Measurements from ENCODE around the gene SLC26A8. TPM values are rescaled to one million over a fixed set of nuclear protein-coding genes. Genes with fewer than 3 reads are reported as not detected.

Gene SLC26A8
- total and polyA plus RNA-seq, 2 experiments from 2014 or later: 0.89 to 2.9 TPM

DNA sequence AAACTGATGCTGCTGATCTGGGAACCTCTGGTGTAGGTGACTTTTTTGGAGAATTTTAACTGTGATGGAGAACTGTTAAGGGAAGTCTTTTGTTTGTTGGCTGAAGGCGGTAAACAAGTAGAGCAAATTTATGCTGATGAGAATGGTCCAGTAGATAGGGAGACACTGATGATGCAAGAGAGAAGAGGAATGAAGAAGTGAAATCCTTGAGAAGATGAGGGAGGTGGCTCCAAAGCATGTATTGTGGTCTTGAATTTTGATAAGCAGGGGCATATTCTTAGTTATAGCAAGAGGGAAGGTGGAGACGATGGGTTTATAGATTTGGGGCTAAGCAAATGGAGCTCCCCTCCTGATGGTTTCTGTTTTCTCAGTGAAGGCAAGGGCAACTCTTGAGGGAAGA, 25.1 kb upstream of the SLC26A8 start (continued):
- TF ChIP-seq, protein P1, sequence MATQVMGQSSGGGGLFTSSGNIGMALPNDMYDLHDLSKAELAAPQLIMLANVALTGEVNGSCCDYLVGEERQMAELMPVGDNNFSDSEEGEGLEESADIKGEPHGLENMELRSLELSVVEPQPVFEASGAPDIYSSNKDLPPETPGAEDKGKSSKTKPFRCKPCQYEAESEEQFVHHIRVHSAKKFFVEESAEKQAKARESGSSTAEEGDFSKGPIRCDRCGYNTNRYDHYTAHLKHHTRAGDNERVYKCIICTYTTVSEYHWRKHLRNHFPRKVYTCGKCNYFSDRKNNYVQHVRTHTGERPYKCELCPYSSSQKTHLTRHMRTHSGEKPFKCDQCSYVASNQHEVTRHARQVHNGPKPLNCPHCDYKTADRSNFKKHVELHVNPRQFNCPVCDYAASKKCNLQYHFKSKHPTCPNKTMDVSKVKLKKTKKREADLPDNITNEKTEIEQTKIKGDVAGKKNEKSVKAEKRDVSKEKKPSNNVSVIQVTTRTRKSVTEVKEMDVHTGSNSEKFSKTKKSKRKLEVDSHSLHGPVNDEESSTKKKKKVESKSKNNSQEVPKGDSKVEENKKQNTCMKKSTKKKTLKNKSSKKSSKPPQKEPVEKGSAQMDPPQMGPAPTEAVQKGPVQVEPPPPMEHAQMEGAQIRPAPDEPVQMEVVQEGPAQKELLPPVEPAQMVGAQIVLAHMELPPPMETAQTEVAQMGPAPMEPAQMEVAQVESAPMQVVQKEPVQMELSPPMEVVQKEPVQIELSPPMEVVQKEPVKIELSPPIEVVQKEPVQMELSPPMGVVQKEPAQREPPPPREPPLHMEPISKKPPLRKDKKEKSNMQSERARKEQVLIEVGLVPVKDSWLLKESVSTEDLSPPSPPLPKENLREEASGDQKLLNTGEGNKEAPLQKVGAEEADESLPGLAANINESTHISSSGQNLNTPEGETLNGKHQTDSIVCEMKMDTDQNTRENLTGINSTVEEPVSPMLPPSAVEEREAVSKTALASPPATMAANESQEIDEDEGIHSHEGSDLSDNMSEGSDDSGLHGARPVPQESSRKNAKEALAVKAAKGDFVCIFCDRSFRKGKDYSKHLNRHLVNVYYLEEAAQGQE (IDR thresholded peaks at IDR 0.05; ENCODE audit: unreplicated experiment): no peak

DNA sequence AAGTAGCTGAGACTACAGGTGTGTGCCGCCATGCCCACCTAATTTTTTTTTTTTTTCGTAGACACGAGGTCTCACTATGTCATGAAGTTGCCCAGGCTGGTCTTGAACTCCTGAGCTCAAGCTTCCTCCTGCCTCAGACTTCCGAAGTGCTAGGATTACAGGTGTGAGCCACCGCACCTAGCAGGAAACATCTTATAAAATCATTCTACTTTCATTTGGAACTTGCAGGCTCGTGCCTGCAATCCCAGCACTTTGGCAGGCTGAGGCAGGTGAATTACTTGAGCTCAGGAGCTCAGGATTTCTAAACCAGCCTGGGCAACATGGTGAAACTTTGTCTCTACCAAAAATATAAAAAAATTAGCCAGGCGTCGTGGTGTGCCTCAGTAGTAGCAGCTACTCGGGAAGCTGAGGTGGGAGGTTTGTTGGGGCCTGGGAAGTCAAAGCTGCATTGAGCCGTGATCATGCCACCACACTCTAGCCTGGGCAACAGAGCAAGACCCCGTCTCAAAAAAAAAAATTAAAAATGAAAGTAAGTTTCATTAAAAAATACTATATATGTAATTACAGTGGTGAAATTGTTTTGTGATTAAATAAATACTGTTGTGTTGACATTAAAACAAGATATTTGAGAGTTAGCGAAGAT, 18.3 kb upstream of the SLC26A8 start:
- no peak overlapping the region for H3K4me3 ChIP-seq
- H3K27me3 Mint-ChIP-seq (ENCODE audit: insufficient read depth, low read depth, poor library complexity): no peaks in the 10 kb centered on the region
- no peaks in the 10 kb centered on the region for H3K36me3 ChIP-seq (ENCODE audit: insufficient read depth)
- no peaks in the 10 kb centered on the region for H3K9me2 ChIP-seq (ENCODE audit: insufficient read depth)
- H3K4me3 Mint-ChIP-seq: no peak overlapping the region
- peaks cover 5% of the 10 kb centered on the region; the same call in 1 of the 3 replicates for H3K4me1 Mint-ChIP-seq
- no peak overlapping the region; the same call in 1 of the 2 replicates for H3K27ac Mint-ChIP-seq
- no peak for DNase-seq (ENCODE audit: low spot score)
- H3K79me2 ChIP-seq (replicated peaks; ENCODE audit: insufficient read depth): peaks cover 98% of the 10 kb centered on the region
- H3F3A ChIP-seq (replicated peaks; ENCODE audit: low read depth): no peaks in the 10 kb centered on the region
- peaks cover 22% of the 10 kb centered on the region for H4K20me1 ChIP-seq (replicated peaks; ENCODE audit: insufficient read depth)
- no peaks in the 10 kb centered on the region for H3K27me3 ChIP-seq (ENCODE audit: insufficient read depth)
- 0 out of 2 replicates have a peak, but pooled peaks cover 6% of the 10 kb centered on the region for H3K4me1 ChIP-seq (ENCODE audit: insufficient read depth)
- ATAC-seq: no peak
- H3K4me2 ChIP-seq: no peak overlapping the region
- no peaks in the 10 kb centered on the region for H3K36me3 Mint-ChIP-seq (ENCODE audit: low read depth)
- TF ChIP-seq, protein P2, sequence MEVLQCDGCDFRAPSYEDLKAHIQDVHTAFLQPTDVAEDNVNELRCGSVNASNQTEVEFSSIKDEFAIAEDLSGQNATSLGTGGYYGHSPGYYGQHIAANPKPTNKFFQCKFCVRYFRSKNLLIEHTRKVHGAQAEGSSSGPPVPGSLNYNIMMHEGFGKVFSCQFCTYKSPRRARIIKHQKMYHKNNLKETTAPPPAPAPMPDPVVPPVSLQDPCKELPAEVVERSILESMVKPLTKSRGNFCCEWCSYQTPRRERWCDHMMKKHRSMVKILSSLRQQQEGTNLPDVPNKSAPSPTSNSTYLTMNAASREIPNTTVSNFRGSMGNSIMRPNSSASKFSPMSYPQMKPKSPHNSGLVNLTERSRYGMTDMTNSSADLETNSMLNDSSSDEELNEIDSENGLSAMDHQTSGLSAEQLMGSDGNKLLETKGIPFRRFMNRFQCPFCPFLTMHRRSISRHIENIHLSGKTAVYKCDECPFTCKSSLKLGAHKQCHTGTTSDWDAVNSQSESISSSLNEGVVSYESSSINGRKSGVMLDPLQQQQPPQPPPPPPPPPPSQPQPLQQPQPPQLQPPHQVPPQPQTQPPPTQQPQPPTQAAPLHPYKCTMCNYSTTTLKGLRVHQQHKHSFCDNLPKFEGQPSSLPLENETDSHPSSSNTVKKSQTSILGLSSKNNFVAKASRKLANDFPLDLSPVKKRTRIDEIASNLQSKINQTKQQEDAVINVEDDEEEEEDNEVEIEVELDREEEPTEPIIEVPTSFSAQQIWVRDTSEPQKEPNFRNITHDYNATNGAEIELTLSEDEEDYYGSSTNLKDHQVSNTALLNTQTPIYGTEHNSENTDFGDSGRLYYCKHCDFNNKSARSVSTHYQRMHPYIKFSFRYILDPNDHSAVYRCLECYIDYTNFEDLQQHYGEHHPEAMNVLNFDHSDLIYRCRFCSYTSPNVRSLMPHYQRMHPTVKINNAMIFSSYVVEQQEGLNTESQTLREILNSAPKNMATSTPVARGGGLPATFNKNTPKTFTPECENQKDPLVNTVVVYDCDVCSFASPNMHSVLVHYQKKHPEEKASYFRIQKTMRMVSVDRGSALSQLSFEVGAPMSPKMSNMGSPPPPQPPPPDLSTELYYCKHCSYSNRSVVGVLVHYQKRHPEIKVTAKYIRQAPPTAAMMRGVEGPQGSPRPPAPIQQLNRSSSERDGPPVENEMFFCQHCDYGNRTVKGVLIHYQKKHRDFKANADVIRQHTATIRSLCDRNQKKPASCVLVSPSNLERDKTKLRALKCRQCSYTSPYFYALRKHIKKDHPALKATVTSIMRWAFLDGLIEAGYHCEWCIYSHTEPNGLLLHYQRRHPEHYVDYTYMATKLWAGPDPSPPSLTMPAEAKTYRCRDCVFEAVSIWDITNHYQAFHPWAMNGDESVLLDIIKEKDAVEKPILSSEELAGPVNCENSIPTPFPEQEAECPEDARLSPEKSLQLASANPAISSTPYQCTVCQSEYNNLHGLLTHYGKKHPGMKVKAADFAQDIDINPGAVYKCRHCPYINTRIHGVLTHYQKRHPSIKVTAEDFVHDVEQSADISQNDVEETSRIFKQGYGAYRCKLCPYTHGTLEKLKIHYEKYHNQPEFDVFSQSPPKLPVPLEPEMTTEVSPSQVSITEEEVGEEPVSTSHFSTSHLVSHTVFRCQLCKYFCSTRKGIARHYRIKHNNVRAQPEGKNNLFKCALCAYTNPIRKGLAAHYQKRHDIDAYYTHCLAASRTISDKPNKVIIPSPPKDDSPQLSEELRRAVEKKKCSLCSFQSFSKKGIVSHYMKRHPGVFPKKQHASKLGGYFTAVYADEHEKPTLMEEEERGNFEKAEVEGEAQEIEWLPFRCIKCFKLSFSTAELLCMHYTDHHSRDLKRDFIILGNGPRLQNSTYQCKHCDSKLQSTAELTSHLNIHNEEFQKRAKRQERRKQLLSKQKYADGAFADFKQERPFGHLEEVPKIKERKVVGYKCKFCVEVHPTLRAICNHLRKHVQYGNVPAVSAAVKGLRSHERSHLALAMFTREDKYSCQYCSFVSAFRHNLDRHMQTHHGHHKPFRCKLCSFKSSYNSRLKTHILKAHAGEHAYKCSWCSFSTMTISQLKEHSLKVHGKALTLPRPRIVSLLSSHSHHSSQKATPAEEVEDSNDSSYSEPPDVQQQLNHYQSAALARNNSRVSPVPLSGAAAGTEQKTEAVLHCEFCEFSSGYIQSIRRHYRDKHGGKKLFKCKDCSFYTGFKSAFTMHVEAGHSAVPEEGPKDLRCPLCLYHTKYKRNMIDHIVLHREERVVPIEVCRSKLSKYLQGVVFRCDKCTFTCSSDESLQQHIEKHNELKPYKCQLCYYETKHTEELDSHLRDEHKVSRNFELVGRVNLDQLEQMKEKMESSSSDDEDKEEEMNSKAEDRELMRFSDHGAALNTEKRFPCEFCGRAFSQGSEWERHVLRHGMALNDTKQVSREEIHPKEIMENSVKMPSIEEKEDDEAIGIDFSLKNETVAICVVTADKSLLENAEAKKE (CRISPR knock-in tag; IDR thresholded peaks at IDR 0.05): no peak
- TF ChIP-seq, protein P1 (IDR thresholded peaks at IDR 0.05; ENCODE audit: unreplicated experiment): no peak
- TF ChIP-seq POLR2AphosphoS5 (IDR thresholded peaks at IDR 0.05; ENCODE audit: low read depth) (no peak), EZH2 (IDR thresholded peaks at IDR 0.05; ENCODE audit: low read depth, unreplicated experiment) (no peak)
- no peaks in the 10 kb centered on the region for H3K9me3 Mint-ChIP-seq
- no peak overlapping the region for H2AFZ ChIP-seq
- H3K27ac ChIP-seq (ENCODE audit: low read depth): no peak overlapping the region

All from GM23338 (cell line).